Measurements from ENCODE around the gene UBTF.
A peak's percentile ranks its signal among the peaks of the same experiment; 100 is the strongest.
"Not testable (repeated sequence)": the region's sequence is repeated elsewhere in the genome, so short reads cannot be mapped to it uniquely, and the experiment has no call there.

The UBTF gene

GRCh38 chr17:44241106-44241624 lies 21.7 kb upstream of the UBTF start:
- DNase-seq: peak in 1 of 2 donors; percentile 2

DNA sequence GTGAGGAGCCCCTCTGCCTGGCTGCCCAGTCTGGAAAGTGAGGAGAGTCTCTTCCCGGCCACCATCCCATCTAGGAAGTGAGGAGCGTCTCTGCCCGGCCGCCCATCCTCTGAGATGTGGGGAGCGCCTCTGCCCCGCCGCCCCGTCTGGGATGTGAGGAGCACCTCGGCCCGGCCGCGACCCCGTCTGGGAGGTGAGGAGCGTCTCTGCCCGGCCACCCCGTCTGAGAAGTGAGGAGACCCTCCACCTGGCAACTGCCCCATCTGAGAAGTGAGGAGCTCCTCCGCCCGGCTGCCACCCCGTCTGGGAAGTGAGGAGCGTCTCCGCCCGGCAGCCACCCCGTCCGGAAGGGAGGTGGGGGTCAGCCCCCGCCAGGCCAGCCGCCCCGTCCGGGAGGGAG lies 18.4 kb upstream of the UBTF start:
- not testable (repeated sequence) for DNase-seq

GRCh38 chr17:44236444-44236991 lies 17.0 kb upstream of the UBTF start:
- DNase-seq: no peak

- no peak for DNase-seq
Observed at GRCh38 chr17:44235583-44235936, 16.1 kb upstream of the UBTF start.

DNA sequence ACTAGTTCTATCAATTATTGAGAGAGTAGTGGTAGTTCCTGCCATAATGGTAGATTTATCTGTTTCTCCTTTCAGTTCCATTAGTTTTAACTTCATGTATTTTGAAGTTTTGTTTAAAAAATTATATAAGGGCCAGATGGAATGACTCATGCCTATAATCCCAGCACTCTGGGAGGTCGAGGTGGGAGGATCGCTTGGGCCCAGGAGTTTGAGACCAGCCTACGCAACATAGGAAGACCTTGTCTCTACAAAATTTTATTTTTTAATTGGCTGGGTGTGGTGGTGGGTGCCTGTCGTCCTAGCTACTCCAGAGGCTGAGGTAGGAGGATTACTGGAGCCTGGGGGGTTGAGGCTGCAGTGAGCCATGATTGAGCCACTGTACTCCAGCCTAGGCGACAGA lies 14.1 kb upstream of the UBTF start:
- DNase-seq: no peak

DNA sequence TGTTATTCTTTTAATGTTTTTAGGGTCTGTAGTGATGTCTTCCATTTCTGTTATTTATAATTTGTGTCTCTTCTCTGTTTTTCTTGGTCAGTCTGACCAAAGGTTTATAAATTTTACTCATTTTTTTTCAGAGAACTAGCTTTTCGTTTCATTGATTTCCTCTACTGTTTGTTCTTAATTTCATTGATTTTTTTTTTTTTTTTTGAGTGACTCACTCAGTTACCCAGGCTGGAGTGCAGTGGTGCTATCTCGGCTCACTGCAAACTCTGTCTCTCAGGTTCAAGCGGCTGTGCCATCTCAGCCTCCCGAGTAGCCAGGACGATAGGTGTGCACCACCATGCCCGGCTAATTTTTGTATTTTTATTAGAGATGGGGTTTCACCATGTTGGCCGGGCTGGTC lies 12.6 kb upstream of the UBTF start:
- DNase-seq: no peak

DNA sequence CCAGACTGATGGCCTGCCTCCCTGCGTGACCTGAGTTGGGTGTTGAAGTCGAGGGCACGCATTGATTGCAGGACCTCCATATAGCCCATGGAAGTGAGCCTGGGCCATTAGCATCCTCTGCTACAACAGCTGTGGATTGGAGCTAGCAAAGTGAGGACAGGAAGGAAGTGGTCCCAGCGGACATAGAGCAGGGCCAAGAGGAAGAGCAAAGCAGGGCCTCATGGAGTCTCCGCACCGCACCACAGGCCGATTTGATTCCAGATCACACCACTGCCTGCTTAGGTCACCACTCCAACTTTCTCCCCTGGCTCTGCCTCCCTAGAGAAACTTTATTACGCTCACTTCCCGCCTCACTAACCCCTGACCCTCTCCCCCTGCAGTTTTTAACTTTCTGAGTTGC lies 10.7 kb upstream of the UBTF start:
- no peak for DNase-seq

DNA sequence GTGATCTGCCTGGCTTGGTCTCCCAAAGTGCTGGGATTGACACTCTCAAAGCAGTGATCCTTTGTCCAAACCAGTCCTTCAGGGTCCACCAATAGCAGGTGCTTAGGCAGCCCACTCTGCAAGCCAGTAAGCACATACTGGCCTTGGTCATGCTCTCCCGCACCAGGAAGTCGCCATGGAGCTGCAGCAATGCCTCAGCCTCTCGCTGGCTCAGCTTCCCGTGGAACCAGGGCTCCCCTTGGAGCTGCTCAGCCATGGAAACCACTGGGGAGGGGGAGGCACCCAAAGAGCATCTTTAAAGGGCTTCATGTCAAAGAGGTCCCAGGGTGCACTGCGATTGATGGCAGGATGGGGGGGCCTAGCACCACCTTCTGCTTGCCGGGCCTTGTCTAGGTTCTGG lies 9.6 kb upstream of the UBTF start:
- no peak for DNase-seq

DNA sequence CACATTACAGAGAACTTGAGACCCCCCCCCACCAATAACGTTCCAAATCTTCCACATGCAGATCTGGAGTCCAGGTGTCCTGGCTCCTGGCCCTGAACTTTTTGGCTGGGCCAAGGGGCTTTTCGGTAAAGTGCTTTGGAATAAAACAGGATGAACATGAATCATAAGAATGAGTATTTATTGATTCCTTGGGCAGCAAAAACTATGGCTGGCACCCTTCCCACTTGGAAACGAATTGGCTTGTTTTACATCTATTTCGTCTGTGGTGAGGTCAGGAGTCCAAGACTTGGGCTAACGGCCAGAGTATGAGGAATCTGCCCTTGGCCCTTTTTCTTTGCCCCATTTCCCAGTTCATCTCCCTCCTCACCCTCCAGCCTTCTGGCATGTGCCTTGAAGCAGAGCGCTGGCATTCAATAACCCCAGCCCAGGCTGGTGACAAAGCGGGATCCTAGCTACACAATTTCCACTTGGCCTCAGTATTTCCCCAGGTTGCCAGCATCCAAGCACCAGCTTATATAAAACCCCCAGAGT lies 4.1 kb upstream of the UBTF start:
- DNase-seq: no peak

GRCh38 chr17:44222112-44222869 lies 2.8 kb upstream of the UBTF start:
- DNase-seq: peak in 1 of 2 donors; percentile 40

- DNase-seq: no peak
Observed at GRCh38 chr17:44221862-44222111, 2.3 kb upstream of the UBTF start.

DNA sequence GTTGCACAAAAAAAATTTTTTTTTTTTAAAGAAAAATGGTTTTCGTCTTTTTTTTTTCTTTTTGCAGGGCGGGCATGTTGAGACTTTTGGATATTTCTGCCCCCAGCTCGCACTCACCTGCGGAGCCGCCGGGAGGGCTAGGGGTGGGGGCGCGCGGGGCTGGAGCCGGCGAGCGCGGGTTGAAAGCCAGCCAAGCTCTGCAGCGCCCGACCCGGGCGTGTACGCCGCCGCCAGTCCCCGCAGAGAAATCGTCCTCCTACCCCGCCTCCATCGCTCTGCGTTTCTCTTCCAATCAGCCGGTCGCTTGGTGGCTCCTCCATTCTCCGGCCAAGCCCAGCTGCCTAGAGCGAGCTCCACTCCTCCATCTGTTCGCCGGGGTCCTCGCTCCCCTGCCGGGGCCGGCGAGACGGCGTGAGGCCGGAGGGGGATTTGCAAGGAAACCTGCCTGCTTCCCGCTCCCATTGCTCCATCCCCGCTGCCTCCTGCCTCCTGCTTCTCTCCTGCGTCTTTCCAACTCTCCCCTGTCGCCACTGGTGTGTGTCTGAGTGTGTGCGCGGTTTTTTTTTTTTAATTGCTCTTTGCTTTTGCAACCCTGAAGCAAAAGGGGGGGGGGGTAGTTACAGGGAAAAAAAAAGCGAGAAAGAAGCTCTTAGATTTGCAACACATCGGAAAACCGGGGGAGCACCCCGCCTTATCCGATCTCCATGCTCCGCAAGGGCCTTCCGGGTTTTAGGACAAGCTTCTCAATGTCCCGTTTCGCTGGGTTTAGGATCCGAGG lies 1.8 kb upstream of the UBTF start:
- DNase-seq: peak; percentile 17 to 40

GRCh38 chr17:44220213-44221083 lies 973 bp upstream of the UBTF start:
- peak in 1 of 2 donors; percentile 24 for DNase-seq

- peak; percentile 36 to 74 for DNase-seq
Observed at GRCh38 chr17:44219108-44219615, 313 bp downstream of the UBTF start.

DNA sequence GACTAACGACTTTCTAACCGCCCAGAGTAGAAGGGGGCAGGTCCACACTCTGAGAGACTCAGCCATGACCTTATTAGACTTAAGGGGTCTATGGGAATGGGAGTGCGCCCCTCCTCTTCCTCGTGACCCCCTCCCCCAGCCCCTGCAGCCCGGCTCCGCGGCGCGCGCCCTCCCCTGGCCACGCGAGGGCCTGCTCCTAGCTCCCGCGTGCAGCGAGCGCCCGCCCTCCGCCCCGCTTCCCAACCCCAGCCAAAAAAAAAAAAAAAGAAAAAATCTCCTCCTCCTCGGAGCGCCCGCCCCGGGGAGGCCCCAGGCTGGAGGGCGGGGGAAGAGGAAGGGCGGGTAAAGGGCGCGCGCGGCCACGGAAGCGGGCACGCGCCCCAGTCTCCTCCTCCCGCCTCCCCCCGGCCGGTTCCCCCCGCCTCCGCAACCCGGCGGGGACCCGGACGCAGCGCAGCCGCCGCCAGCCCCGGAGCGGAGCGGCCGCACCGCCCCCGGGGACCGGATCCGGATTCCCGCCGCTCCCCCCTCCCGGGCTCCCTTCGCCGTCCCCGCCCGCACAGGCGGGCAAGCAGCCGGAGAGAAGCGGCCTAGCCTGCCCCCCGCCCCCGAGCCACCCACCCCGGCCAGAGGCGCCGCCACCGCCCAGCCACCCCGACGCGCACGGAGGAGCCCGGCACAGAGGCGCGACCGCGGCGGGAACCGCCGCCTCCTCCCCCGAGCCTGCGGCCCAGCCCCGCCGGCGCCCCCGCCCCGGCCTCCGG lies 949 bp downstream of the UBTF start:
- peak; percentile 79 to 92 for DNase-seq

DNA sequence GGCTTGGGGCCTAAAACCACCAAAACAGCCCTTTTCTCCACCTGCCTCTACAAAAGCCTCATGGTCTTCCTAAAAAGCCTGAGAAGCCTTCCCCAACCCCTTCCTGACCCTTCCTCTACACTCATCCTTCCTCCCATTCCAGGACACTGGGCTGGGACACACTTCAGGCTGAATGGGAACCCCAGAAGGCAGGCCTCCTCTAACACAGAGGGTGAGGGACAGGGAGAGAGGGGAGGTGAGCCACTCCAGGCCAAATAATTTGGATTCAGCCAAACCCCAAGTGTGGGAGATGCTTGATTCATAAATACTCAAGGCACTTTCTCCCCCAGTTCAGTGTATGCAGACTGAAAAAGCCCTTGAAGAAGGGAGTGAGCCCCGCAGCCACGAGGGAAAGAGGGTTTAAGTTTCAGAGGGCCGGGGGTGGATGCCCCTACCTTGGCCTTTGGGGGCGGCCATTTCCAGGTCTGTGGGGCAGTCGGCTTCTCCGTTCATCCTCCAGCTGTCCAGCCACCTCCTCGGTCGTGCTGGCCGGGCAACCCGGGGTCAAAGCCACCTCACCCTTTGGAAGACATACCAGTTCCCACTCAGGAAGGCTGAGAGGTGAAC lies 1.6 kb downstream of the UBTF start:
- no peak for DNase-seq

- no peak for DNase-seq
Observed at GRCh38 chr17:44216694-44217093, 2.8 kb downstream of the UBTF start.

GRCh38 chr17:44216173-44216572 lies 3.3 kb downstream of the UBTF start:
- no peak for DNase-seq

DNA sequence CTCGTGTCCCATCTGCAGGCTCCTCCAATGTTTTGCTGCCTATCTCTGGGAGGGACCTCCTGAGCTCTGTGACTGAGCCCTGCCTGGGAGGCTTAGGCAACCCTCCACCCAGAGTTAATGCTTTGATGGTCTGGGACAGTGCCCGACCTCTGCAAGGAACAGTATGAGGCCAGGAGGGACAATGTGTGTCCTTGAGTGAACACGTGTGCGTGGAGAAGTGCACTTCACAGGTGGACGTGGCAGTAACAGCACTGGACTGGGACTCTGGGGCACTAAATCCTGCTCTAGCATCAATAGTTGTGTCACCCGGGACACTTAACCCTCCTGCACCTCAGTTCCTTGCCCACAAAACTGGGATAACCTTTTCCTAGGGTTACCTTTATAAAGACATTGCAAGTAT lies 4.6 kb downstream of the UBTF start:
- DNase-seq: no peak

- DNase-seq: no peak
Observed at GRCh38 chr17:44214230-44214494, 5.3 kb downstream of the UBTF start.

DNA sequence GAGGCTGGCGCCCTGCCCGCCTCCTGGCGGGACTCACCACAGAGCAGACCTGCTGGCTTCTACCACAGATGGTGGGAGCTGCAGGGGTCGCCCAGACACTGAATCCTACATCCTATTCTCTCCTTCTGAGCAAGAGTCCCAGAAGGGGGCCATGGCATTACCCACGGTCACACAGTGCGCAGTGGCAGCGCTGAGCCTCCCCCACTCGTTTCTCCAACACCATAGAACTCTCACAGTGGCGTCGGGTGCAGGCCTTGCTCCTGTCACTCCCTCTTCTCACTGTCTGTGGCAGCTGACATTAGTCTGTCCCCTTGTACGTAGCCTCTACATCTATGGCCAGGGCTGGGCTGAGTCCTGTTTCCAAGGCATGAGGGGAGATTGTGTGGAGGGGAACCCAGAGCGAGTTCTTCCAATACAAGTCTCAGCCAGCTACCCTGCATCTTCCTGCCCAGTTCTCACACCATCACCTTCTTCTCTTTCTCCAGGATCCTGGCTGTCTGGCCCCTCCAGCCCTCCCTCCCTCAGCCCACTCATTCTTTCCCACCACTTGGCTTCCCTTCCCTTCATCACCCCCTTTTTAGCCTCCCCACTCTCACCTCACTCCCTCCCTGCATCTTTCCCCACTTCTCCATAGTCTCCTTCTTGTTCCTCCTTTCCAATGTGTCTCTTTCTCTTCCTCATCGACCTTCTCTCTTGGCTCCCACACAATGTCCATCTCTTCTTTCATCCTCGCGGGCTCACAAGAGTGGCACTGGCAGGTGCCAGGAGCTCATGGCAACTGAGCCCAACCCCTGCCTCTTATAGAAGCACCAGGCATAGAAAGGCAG lies 5.9 kb downstream of the UBTF start:
- DNase-seq: no peak

Measured in bone marrow (tissue), 2 donors.